CD4-positive, alpha-beta T cell treated with Interleukin-17A for 1 hour (primary cell): ENCODE data around the gene CHDH.

Experiments used
- DNase-seq: peaks from one replicate; pipeline ENCODE4 v3.0.0-alpha.2; 2020

Gene CHDH

GRCh38 chr3:53846851-53847155, 584 bp upstream of the CHDH start:
- DNase-seq = no peak

GRCh38 chr3:53845881-53846133, 412 bp downstream of the CHDH start:
- no peak for DNase-seq

GRCh38 chr3:53845103-53845880, 927 bp downstream of the CHDH start:
- DNase-seq = no peak

- no peak for DNase-seq
Observed at GRCh38 chr3:53844262-53845102, 1.7 kb downstream of the CHDH start.

GRCh38 chr3:53843195-53844177, 2.7 kb downstream of the CHDH start:
- DNase-seq = no peak

- no peak for DNase-seq
Observed at GRCh38 chr3:53842436-53843194, 3.6 kb downstream of the CHDH start.

GRCh38 chr3:53841296-53841695, 4.9 kb downstream of the CHDH start:
- DNase-seq = no peak

- no peak for DNase-seq
Observed at GRCh38 chr3:53837331-53837730, 8.9 kb downstream of the CHDH start.

GRCh38 chr3:53836084-53836872, 9.9 kb downstream of the CHDH start:
- no peak for DNase-seq

GRCh38 chr3:53835257-53835656, 11.0 kb downstream of the CHDH start:
- DNase-seq = no peak

- DNase-seq = no peak
Observed at GRCh38 chr3:53834429-53835095, 11.7 kb downstream of the CHDH start.

GRCh38 chr3:53833700-53834099, 12.5 kb downstream of the CHDH start:
- DNase-seq = no peak

GRCh38 chr3:53833053-53833645, 13.1 kb downstream of the CHDH start:
- DNase-seq = no peak

- no peak for DNase-seq
Observed at GRCh38 chr3:53830944-53831343, 15.3 kb downstream of the CHDH start.

- DNase-seq = no peak
Observed at GRCh38 chr3:53829605-53830004, 16.6 kb downstream of the CHDH start.

GRCh38 chr3:53828581-53828980, 17.6 kb downstream of the CHDH start:
- no peak for DNase-seq

- no peak for DNase-seq
Observed at GRCh38 chr3:53826048-53826447, 20.2 kb downstream of the CHDH start.

- DNase-seq = no peak
Observed at GRCh38 chr3:53824795-53825194, 21.4 kb downstream of the CHDH start.

GRCh38 chr3:53823956-53824657, 22.1 kb downstream of the CHDH start:
- DNase-seq = no peak
